Caco-2 (cell line): ENCODE data around the gene CDK12. TPM values are rescaled to one million over a fixed set of nuclear protein-coding genes. Genes with fewer than 3 reads are reported as not detected.

Source experiments
- BruUV-seq: library from RNA; stranded (reverse); fragments of 400-500 nt; replicated peaks from 2 replicates; lab custom pipeline; 2021; lab: Mats Ljungman, UMichigan
- CTCF ChIA-PET: fragments of 300-600 bp; sonication (Branson Sonifier 250); formaldehyde crosslinking; loops from one replicate; lab custom pipeline; 2022; ENCODE audit warnings: antibody characterized with exemption; lab: Charles Lee
- POLR2A ChIA-PET: fragments of 300-600 bp; sonication (Branson Sonifier 250); formaldehyde crosslinking; loops from one replicate; lab custom pipeline; 2022; ENCODE audit warnings: antibody characterized with exemption; lab: Charles Lee
- DNase-seq, 2 experiments: peaks; one replicate each; pipeline versions ENCODE4 v3.0.0 to v3.0.0-alpha.2; 2020 to 2022
- H3K27me3 ChIP-seq: replicated peaks from 2 replicates; pipeline ENCODE4 v1.6.0; 2011; ENCODE audit warnings: low read length; ENCODE audit not compliant: control insufficient read depth, insufficient read depth
- H3K36me3 ChIP-seq: 2 replicates; pipeline ENCODE4 v1.5.1; 2011; ENCODE audit warnings: low read length; ENCODE audit not compliant: control insufficient read depth, insufficient read depth
- H3K4me1 ChIP-seq: fragments of 250-450 bp; sonication (Bioruptor Pico); 2 replicates; pipeline ENCODE4 v1.5.1; 2020; ENCODE audit warnings: mild to moderate bottlenecking
- H3K4me3 ChIP-seq: 2 replicates; pipeline ENCODE4 v1.5.1; 2011; ENCODE audit warnings: low read depth, mild to moderate bottlenecking, control low read depth, low read length
- H3K9me3 ChIP-seq: fragments of 250-450 bp; sonication (Bioruptor Pico); 2 replicates; pipeline ENCODE4 v1.5.1; 2020; ENCODE audit warnings: mild to moderate bottlenecking, moderate library complexity
- H3K27ac Mint-ChIP-seq: one replicate; pipeline ENCODE4 v1.8.0; 2022; ENCODE audit warnings: mixed read lengths; ENCODE audit not compliant: unreplicated experiment
- H3K27me3 Mint-ChIP-seq: one replicate; pipeline ENCODE4 v1.8.0; 2022; ENCODE audit warnings: mixed read lengths; ENCODE audit not compliant: insufficient read depth, unreplicated experiment
- H3K36me3 Mint-ChIP-seq: one replicate; pipeline ENCODE4 v1.8.0; 2022; ENCODE audit warnings: mild to moderate bottlenecking, mixed read lengths; ENCODE audit not compliant: insufficient read depth, unreplicated experiment
- H3K4me1 Mint-ChIP-seq: one replicate; pipeline ENCODE4 v1.8.0; 2022; ENCODE audit warnings: low read depth, mixed read lengths; ENCODE audit not compliant: unreplicated experiment
- H3K4me3 Mint-ChIP-seq: one replicate; pipeline ENCODE4 v1.8.0; 2022; ENCODE audit warnings: mild to moderate bottlenecking, moderate library complexity, mixed read lengths; ENCODE audit not compliant: unreplicated experiment
- H3K9me3 Mint-ChIP-seq: one replicate; pipeline ENCODE4 v1.8.0; 2022; ENCODE audit warnings: mixed read lengths; ENCODE audit not compliant: unreplicated experiment
- intact Hi-C: fragments of 100-400 bp; cut with micrococcal nuclease; formaldehyde crosslinking; loops from one replicate; pipeline ENCODE4 v1.10.0; 2022; ENCODE audit not compliant: unreplicated experiment
- total RNA-seq: library from RNA; stranded (reverse); gene quantifications from 2 replicates; pipeline ENCODE4 v1.2.3, GENCODE V29; 2022
- TF ChIP-seq, protein P1 (sequence below), 2 experiments: fragments of 200-600 bp in 1 of 2; IDR thresholded peaks; 1 replicate in 1 of 2; 2 replicates in 1 of 2; pipeline versions ENCODE4 v1.5.1 to v1.8.0; 2011 to 2022; ENCODE audit warnings: antibody characterized with exemption in 1 of 2, control low read depth in 1 of 2, inconsistent platforms in 1 of 2, low read depth in 1 of 2, low read length in 1 of 2, mild to moderate bottlenecking in 1 of 2, moderate library complexity in 1 of 2; ENCODE audit not compliant: insufficient read depth in 1 of 2, severe bottlenecking in 1 of 2, unreplicated experiment in 1 of 2

The CDK12 gene
- total RNA-seq, 1 experiment from 2014 or later: 85.5 TPM

DNA sequence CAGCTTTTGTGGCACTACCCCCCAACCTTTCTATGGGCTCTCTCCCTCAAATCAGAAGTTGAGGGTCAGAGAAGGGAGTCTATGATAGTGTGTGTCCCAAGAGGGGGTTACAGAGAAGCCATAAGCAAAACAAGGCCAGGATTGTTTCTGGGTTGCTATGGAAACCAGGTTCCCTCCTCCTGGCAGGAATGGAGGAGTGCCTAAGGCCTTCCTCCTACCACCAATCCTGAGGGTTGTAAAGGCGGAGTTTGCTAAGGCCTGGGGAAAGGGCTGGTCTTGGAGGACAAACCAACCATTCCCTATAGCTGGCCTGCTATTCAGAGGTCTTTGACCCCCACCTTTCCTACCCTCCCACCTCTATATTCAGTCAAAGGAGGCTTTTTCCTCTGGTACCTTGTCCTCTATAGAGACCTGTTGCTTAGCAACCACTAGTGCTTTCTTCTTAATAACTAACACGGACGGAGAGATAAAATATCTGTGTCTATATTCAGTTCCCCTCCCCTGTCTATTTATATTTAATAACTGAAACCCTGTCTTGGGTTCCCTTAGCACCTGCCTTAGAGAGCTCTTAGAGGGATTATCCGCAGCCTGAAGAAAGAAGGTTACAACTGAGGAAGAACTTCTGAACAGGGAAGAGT lies 103.0 kb downstream of the CDK12 start:
- intact Hi-C loops: no loop called here
- H3K27ac Mint-ChIP-seq: no peak overlapping the region
- POLR2A ChIA-PET: no interaction called here
- no peaks in the 10 kb centered on the region for H3K27me3 Mint-ChIP-seq
- no peaks in the 10 kb centered on the region for H3K9me3 Mint-ChIP-seq
- TF ChIP-seq, protein P1, sequence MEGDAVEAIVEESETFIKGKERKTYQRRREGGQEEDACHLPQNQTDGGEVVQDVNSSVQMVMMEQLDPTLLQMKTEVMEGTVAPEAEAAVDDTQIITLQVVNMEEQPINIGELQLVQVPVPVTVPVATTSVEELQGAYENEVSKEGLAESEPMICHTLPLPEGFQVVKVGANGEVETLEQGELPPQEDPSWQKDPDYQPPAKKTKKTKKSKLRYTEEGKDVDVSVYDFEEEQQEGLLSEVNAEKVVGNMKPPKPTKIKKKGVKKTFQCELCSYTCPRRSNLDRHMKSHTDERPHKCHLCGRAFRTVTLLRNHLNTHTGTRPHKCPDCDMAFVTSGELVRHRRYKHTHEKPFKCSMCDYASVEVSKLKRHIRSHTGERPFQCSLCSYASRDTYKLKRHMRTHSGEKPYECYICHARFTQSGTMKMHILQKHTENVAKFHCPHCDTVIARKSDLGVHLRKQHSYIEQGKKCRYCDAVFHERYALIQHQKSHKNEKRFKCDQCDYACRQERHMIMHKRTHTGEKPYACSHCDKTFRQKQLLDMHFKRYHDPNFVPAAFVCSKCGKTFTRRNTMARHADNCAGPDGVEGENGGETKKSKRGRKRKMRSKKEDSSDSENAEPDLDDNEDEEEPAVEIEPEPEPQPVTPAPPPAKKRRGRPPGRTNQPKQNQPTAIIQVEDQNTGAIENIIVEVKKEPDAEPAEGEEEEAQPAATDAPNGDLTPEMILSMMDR (IDR thresholded peaks at IDR 0.05; ENCODE audit: insufficient read depth in 1 of 2, low read depth in 1 of 2, low read length in 1 of 2, severe bottlenecking in 1 of 2, unreplicated experiment in 1 of 2): no peak
- DNase-seq: peak in 1 of 2 experiments; percentile 40
- H3K9me3 ChIP-seq: no peaks in the 10 kb centered on the region
- no peaks in the 10 kb centered on the region for H3K36me3 ChIP-seq
- H3K4me1 ChIP-seq: no peaks in the 10 kb centered on the region
- no peaks in the 10 kb centered on the region for H3K27me3 ChIP-seq
- H3K4me1 Mint-ChIP-seq: peaks cover 7% of the 10 kb centered on the region
- H3K36me3 Mint-ChIP-seq: no peaks in the 10 kb centered on the region
- CTCF ChIA-PET: interaction anchor here (0.6 to 1.4 kb wide), 2 partner anchors 13 to 17 kb away, joined by 3 to 4 read pairs; no protein-coding TSS in a partner anchor
- no peak overlapping the region for H3K4me3 Mint-ChIP-seq
- no TSS peak for BruUV-seq
- no peak overlapping the region for H3K4me3 ChIP-seq

- no peaks in the 10 kb centered on the region for H3K4me1 ChIP-seq
- no peak overlapping the region for H3K4me3 Mint-ChIP-seq
- no peaks in the 10 kb centered on the region for H3K36me3 ChIP-seq
- intact Hi-C loops: no loop called here
- no peaks in the 10 kb centered on the region for H3K27me3 Mint-ChIP-seq
- no TSS peak for BruUV-seq
- no peak overlapping the region for H3K27ac Mint-ChIP-seq
- peaks cover 7% of the 10 kb centered on the region for H3K4me1 Mint-ChIP-seq
- CTCF ChIA-PET: no interaction called here
- no peak for DNase-seq
- no peaks in the 10 kb centered on the region for H3K36me3 Mint-ChIP-seq
- H3K4me3 ChIP-seq: no peak overlapping the region
- peaks cover 2% of the 10 kb centered on the region for H3K9me3 Mint-ChIP-seq
- TF ChIP-seq, protein P1 (IDR thresholded peaks at IDR 0.05; ENCODE audit: insufficient read depth in 1 of 2, low read depth in 1 of 2, low read length in 1 of 2, severe bottlenecking in 1 of 2, unreplicated experiment in 1 of 2): no peak
- POLR2A ChIA-PET: no interaction called here
- peaks cover 3% of the 10 kb centered on the region; the same call in 1 of the 2 replicates for H3K9me3 ChIP-seq
- H3K27me3 ChIP-seq: no peaks in the 10 kb centered on the region
Measured at GRCh38 chr17:39566094-39566850, 105.0 kb downstream of the CDK12 start.

DNA sequence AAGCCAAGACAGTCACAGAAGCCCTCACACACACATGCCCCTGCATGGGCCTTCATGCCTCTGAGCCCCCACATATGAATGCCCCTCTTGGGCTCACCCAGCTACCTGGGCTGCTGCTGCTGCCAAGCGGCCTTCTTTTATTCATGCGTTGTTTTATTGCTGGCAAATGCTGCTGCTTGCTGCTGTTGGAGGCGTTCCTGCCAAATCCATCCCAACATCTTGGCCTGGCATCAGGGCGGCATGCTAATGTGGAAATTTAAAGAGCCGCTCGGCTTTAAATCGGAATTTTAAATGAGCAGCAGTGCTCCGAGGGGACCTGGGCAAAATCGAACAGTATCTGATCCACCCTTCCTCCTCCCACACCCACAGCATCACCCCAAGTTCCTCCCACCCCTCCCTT lies 107.4 kb downstream of the CDK12 start:
- H3K4me3 ChIP-seq: no peak overlapping the region
- H3K27ac Mint-ChIP-seq: no peak overlapping the region
- intact Hi-C loops: no loop called here
- peaks cover 10% of the 10 kb centered on the region for H3K9me3 Mint-ChIP-seq
- no peaks in the 10 kb centered on the region for H3K27me3 Mint-ChIP-seq
- no peak for DNase-seq
- CTCF ChIA-PET: no interaction called here
- no TSS peak for BruUV-seq
- no peaks in the 10 kb centered on the region; the same call in 1 of the 2 replicates for H3K27me3 ChIP-seq
- TF ChIP-seq, protein P1 (IDR thresholded peaks at IDR 0.05; ENCODE audit: insufficient read depth in 1 of 2, low read depth in 1 of 2, low read length in 1 of 2, severe bottlenecking in 1 of 2, unreplicated experiment in 1 of 2): no peak
- H3K36me3 ChIP-seq: no peaks in the 10 kb centered on the region
- peaks cover 7% of the 10 kb centered on the region; the same call in 1 of the 2 replicates for H3K9me3 ChIP-seq
- no peaks in the 10 kb centered on the region for H3K4me1 ChIP-seq
- H3K4me3 Mint-ChIP-seq: no peak overlapping the region
- POLR2A ChIA-PET: no interaction called here
- H3K4me1 Mint-ChIP-seq: no peaks in the 10 kb centered on the region
- no peaks in the 10 kb centered on the region for H3K36me3 Mint-ChIP-seq
